Osteocyte (in vitro differentiated cells): Measurements from ENCODE around the gene TMEM86B. TPM values are rescaled to one million over a fixed set of nuclear protein-coding genes. Genes with fewer than 3 reads are reported as not detected.
"Not testable (repeated sequence)": the region's sequence is repeated elsewhere in the genome, so short reads cannot be mapped to it uniquely, and the experiment has no call there.

Experiments used
- DNase-seq: peaks from one replicate; pipeline ENCODE4 v3.0.0; 2021; ENCODE audit warnings: mixed read lengths; ENCODE audit not compliant: unreplicated experiment; ENCODE audit errors: extremely low spot score
- H3K27ac Mint-ChIP-seq: one replicate; pipeline ENCODE4 v1.8.0; 2021; ENCODE audit warnings: mild to moderate bottlenecking, mixed read lengths; ENCODE audit not compliant: unreplicated experiment
- H3K27me3 Mint-ChIP-seq: one replicate; pipeline ENCODE4 v1.8.0; 2021; ENCODE audit warnings: mixed read lengths; ENCODE audit not compliant: unreplicated experiment
- H3K36me3 Mint-ChIP-seq: one replicate; pipeline ENCODE4 v1.8.0; 2021; ENCODE audit warnings: mixed read lengths; ENCODE audit not compliant: unreplicated experiment
- H3K4me1 Mint-ChIP-seq: one replicate; pipeline ENCODE4 v1.8.0; 2021; ENCODE audit warnings: mixed read lengths; ENCODE audit not compliant: unreplicated experiment
- H3K4me3 Mint-ChIP-seq: one replicate; pipeline ENCODE4 v1.8.0; 2021; ENCODE audit warnings: mild to moderate bottlenecking, moderate library complexity, mixed read lengths; ENCODE audit not compliant: unreplicated experiment
- H3K9me3 Mint-ChIP-seq: one replicate; pipeline ENCODE4 v1.8.0; 2021; ENCODE audit warnings: mixed read lengths; ENCODE audit not compliant: unreplicated experiment
- total RNA-seq: library from RNA; stranded (reverse); gene quantifications from 2 replicates; pipeline ENCODE4 v1.2.1, GENCODE V29; 2021
- TF ChIP-seq, protein P1 (sequence below): fragments of 200-600 bp; sonication (generic); IDR thresholded peaks from 2 replicates; pipeline ENCODE4 v1.5.0; 2021; ENCODE audit warnings: antibody characterized with exemption, mild to moderate bottlenecking, moderate library complexity

Gene TMEM86B
- total RNA-seq, 1 donor from 2014 or later, result 3.2 TPM

DNA sequence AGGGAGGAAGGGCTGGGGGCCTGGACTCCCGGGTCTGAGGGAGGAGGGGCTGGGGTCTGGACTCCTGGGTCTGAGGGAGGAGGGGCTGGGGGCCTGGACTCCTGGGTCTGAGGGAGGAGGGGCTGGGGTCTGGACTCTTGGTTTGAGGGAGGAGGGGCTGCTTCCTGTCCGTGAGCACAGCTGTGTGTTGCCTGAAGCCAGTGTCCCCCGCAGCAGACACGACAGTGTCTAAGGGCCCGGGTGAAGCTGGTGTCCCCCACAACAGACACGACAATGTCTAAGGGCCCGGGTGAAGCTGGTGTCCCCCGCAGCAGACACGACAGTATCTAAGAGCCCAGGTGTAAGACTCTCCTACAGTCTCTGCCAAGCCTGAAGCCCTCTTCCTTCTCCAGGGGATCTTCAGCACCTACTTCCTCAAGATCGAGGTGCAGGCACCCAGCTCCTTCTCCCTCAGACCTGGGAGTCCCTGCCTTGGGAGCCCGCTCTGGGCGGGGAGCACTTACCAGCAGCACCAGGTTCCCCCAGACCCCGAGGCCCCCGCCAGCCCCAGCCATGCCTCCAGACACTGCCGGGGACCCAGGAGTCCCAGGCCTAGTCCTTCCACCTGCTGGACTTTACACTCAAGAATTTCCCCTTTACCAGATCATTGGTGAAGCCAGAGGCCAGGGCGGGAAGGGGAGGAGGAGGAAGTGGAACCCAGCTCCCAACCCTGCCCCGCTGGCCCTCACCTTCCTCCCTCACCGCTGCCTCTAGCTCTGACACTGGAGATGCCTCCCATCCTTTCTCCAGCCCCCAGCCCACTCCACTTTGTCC is 19.5 kb downstream of the TMEM86B start, which contains the start of gene PTPRH:
TSS of gene PTPRH (minus strand) at position 622 of the 813 bp plus-strand sequence. CDS start at position 554, 68 bp downstream.
- H3K9me3 Mint-ChIP-seq, result peaks cover 6% of the 10 kb centered on the region
- peak within 1 kb of the TSS; percentile 42 for H3K27ac Mint-ChIP-seq
- TF ChIP-seq, protein P1, sequence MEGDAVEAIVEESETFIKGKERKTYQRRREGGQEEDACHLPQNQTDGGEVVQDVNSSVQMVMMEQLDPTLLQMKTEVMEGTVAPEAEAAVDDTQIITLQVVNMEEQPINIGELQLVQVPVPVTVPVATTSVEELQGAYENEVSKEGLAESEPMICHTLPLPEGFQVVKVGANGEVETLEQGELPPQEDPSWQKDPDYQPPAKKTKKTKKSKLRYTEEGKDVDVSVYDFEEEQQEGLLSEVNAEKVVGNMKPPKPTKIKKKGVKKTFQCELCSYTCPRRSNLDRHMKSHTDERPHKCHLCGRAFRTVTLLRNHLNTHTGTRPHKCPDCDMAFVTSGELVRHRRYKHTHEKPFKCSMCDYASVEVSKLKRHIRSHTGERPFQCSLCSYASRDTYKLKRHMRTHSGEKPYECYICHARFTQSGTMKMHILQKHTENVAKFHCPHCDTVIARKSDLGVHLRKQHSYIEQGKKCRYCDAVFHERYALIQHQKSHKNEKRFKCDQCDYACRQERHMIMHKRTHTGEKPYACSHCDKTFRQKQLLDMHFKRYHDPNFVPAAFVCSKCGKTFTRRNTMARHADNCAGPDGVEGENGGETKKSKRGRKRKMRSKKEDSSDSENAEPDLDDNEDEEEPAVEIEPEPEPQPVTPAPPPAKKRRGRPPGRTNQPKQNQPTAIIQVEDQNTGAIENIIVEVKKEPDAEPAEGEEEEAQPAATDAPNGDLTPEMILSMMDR, result no peak
- H3K4me3 Mint-ChIP-seq, result no peak within 1 kb of the TSS
- no peaks in the 10 kb centered on the region for H3K36me3 Mint-ChIP-seq
- no peak for DNase-seq
- H3K27me3 Mint-ChIP-seq, result peaks cover 9% of the 10 kb centered on the region
- H3K4me1 Mint-ChIP-seq, result peaks cover 26% of the 10 kb centered on the region

DNA sequence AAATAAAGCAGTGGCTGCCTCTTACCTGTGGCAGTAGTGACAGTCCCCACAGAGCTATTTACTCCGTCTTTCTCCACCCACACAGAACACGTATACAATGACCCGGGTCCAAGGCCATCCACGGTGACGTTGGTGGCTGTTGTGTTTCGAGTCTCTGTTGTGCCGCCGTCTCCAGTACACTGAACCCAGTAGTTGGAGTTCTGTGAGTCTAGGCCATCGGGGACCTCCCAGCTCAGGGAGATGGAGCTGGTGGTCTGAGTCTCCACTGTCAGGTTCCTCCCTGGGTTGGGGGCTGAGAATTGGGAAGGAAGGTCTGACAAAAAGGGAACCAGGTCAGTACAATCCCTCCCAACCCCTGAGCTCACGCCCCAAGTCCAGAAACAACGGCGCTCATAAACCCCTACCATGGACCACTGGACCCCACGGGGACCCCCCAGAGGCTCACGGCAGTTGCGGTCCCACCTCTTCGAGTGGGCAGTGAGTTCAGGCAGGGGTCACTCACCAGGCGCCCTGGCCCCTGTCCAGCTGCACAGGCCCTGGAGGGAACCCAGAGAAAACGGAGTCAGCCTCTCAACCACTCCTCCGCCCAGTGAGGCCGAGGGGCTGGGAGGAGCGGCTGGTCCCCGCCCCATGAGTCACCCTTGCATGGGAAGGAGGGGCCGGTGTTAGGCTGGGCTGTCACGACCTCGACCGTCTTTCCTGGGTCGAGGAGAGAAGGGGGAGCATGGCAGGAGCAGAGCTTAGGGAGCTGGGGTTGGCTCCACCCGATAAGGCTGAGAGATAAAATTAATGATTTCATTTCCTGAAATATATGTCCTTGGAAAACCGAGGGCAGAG is 21.7 kb downstream of the TMEM86B start:
- peak overlapping the region; percentile 65 for H3K4me3 Mint-ChIP-seq
- TF ChIP-seq, protein P1, result no peak
- no peaks in the 10 kb centered on the region for H3K36me3 Mint-ChIP-seq
- H3K27me3 Mint-ChIP-seq, result peaks cover 9% of the 10 kb centered on the region
- H3K27ac Mint-ChIP-seq, result peak overlapping the region; percentile 86
- H3K9me3 Mint-ChIP-seq, result no peaks in the 10 kb centered on the region
- peaks cover 26% of the 10 kb centered on the region for H3K4me1 Mint-ChIP-seq
- peak; percentile 91 for DNase-seq

DNA sequence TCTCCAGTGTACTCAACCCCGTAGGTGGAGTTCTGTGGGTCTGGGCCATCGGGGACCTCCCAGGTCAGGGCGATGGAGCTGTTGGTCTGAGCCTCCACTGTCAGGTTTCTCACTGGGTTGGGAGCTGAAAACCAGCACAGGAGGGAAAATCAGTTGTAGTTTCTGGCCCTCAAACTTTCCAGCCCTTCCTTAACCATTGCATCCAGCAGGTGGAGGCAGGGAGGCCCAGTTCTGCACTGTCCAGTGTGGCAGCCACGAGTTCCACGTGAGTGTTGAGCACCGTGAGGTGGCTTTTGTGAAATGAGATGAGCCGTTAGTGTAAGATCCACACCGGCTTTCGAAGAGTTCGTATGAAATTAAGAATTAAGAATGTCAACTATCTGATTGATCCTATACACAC is 26.4 kb downstream of the TMEM86B start:
- TF ChIP-seq, protein P1, result peak; percentile 36
- H3K27ac Mint-ChIP-seq, H3K36me3 Mint-ChIP-seq, H3K9me3 Mint-ChIP-seq, DNase-seq, H3K4me1 Mint-ChIP-seq, H3K4me3 Mint-ChIP-seq: not testable (repeated sequence)
- H3K27me3 Mint-ChIP-seq, result peaks cover 21% of the 10 kb centered on the region

DNA sequence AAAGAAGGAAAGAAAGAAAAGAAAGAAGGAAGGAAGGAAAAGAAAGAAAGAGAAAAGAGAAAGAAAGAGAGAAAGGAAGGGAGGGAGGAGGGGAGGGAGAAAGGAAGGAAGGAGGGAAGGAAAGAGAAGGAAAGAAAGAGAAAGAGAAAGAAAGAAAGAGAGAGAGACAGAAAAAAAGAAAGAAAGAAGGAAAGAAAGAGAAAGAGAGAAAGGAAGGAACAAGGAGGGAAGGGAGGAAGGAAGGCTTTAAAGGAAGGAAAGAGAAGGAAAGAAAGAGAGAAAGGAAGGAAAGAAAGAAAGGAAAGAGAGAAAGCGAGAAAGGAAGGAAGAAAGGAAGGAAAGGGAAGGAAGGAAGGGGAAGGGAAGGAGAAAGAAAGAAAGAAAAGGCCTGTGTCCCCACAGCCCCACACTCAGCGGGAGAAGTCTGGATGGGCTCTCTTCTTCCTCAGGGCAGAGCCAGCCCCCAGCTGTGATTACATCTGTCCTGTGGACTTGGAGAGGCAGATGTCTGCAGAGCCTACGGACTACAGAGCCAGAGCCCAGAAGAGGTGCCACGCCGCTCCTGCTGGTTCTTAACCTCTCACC is 28.9 kb downstream of the TMEM86B start:
- no peak overlapping the region for H3K4me3 Mint-ChIP-seq
- peaks cover 15% of the 10 kb centered on the region for H3K27me3 Mint-ChIP-seq
- H3K9me3 Mint-ChIP-seq, result no peaks in the 10 kb centered on the region
- H3K4me1 Mint-ChIP-seq, result no peaks in the 10 kb centered on the region
- no peak overlapping the region for H3K27ac Mint-ChIP-seq
- DNase-seq, result no peak
- TF ChIP-seq, protein P1, result no peak
- H3K36me3 Mint-ChIP-seq, result no peaks in the 10 kb centered on the region
